Neural progenitor cell (in vitro differentiated cells): ENCODE measurements around the gene EFCAB10. TPM values are rescaled to one million over a fixed set of nuclear protein-coding genes. Genes with fewer than 3 reads are reported as not detected.

Source experiments
- DNase-seq: peaks from one replicate; pipeline ENCODE4 v3.0.0-alpha.2; 2016; ENCODE audit warnings: low spot score
- H2AFZ ChIP-seq: fragments of 200-600 bp; sonication (generic); replicated peaks from 2 replicates; pipeline ENCODE4 v1.6.1; 2016; ENCODE audit warnings: antibody characterized with exemption
- H3F3A ChIP-seq: fragments of 200-600 bp; sonication (generic); 2 replicates; pipeline ENCODE4 v1.6.1; 2016; ENCODE audit warnings: antibody characterized with exemption, low read depth
- H3K27ac ChIP-seq: fragments of 200-600 bp; sonication (generic); 2 replicates; pipeline ENCODE4 v1.5.1; 2016; ENCODE audit warnings: mild to moderate bottlenecking
- H3K27me3 ChIP-seq: fragments of 200-600 bp; sonication (generic); 2 replicates; pipeline ENCODE4 v1.6.1; 2016; ENCODE audit warnings: mild to moderate bottlenecking, moderate library complexity
- H3K36me3 ChIP-seq: fragments of 200-600 bp; sonication (generic); 2 replicates; pipeline ENCODE4 v1.5.1; 2016
- H3K4me1 ChIP-seq: fragments of 200-600 bp; sonication (generic); 2 replicates; pipeline ENCODE4 v1.6.1; 2016; ENCODE audit warnings: mixed run types
- H3K4me2 ChIP-seq: fragments of 200-600 bp; sonication (generic); 2 replicates; pipeline ENCODE4 v1.6.1; 2016
- H3K4me3 ChIP-seq: fragments of 200-600 bp; sonication (generic); 2 replicates; pipeline ENCODE4 v1.5.1; 2016
- H3K79me2 ChIP-seq: fragments of 200-600 bp; sonication (generic); 2 replicates; pipeline ENCODE4 v1.6.1; 2016; ENCODE audit warnings: low read depth
- H3K9ac ChIP-seq: fragments of 200-600 bp; sonication (generic); 2 replicates; pipeline ENCODE4 v1.6.1; 2016
- H3K9me3 ChIP-seq: fragments of 200-600 bp; sonication (generic); 2 replicates; pipeline ENCODE4 v1.5.1; 2016; ENCODE audit warnings: low read depth
- H4K20me1 ChIP-seq: fragments of 200-600 bp; sonication (generic); 2 replicates; pipeline ENCODE4 v1.6.1; 2016; ENCODE audit warnings: low read depth
- H3K27ac Mint-ChIP-seq: 3 replicates; pipeline ENCODE4 v1.8.0; 2021; ENCODE audit warnings: mixed read lengths
- H3K27me3 Mint-ChIP-seq: 2 replicates; pipeline ENCODE4 v1.8.0; 2022; ENCODE audit warnings: low read depth, mild to moderate bottlenecking, inconsistent platforms, moderate library complexity, mixed read lengths; ENCODE audit not compliant: insufficient read depth
- H3K36me3 Mint-ChIP-seq: 3 replicates; pipeline ENCODE4 v1.8.0; 2021; ENCODE audit warnings: mixed read lengths
- H3K4me1 Mint-ChIP-seq: 3 replicates; pipeline ENCODE4 v1.8.0; 2021; ENCODE audit warnings: mixed read lengths
- H3K4me3 Mint-ChIP-seq: 3 replicates; pipeline ENCODE4 v1.8.0; 2021; ENCODE audit warnings: mild to moderate bottlenecking, moderate library complexity, mixed read lengths
- H3K9me3 Mint-ChIP-seq: 3 replicates; pipeline ENCODE4 v1.8.0; 2020; ENCODE audit warnings: mixed read lengths
- CTCF ChIP-seq: fragments of 200-600 bp; sonication (generic); IDR thresholded peaks from 2 replicates; pipeline ENCODE4 v1.5.1; 2017; ENCODE audit warnings: antibody characterized with exemption, mild to moderate bottlenecking
- EZH2 ChIP-seq: fragments of 200-600 bp; sonication (generic); IDR thresholded peaks from 2 replicates; pipeline ENCODE4 v1.6.1; 2017; ENCODE audit warnings: antibody characterized with exemption, mild to moderate bottlenecking, moderate library complexity
- EZH2phosphoT487 ChIP-seq: fragments of 200-600 bp; sonication (generic); IDR thresholded peaks from 2 replicates; pipeline ENCODE4 v1.6.1; 2017; ENCODE audit warnings: antibody characterized with exemption
- total RNA-seq: library from RNA; depleted of rRNA; stranded (reverse); fragments of >200 nt; gene quantifications from 2 replicates; pipeline ENCODE4 v1.2.3, GENCODE V29; 2015; ENCODE audit warnings: low replicate concordance

Gene EFCAB10
- total RNA-seq, 1 donor from 2014 or later = 5.0 TPM

GRCh38 chr7:105612806-105613205, 31.5 kb upstream of the EFCAB10 start:
- H3K27ac ChIP-seq = no peak overlapping the region
- H3K27me3 Mint-ChIP-seq = peaks cover 5% of the 10 kb centered on the region

DNA sequence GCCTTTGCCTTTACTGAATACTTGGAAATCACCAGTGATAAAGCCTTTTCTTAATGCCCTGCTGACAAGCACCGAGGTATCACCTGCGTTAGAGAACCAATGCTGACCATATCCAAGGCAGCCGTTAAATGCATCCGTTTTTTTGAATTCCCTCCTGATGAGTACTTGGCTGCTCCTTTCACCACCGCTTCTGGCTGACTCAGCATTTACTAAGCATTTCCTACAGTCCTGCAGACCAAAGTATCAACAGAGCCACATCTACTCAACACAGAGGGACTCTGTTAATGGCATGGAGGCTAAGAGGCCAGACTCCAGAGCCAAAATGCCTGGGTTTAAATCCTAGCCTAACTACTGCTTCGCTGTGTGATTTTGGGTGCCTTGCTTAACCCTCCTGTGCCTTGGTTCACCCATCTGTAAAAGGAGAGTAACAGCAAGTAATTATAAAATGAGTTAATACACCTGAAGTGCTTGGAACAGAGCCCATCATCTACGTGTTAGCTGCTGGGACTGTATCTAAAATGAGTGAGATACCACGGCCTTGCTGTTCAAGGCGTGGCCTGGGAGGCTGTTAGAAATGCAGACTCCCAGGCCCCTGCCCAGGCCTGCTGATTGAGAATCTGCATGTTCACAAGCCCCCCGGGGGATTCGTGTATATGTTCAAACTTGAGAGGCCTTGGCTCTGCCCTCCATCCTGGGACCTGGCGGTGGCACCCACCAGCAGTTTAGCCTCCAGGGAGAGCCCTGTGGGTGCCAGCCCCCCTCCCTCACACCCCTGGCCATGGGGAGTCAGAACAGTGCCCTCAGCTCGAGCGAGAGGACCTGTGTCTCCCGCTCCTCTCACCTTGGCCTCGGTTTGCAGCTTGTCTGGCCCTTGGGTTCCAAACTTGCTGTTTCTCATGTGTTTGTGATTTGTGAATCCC, 30.8 kb upstream of the EFCAB10 start:
- Mint-ChIP-seq H3K4me1 (peaks cover 6% of the 10 kb centered on the region), H3K9me3 (no peaks in the 10 kb centered on the region), H3K4me3 (no peak overlapping the region), H3K27ac (no peak overlapping the region), H3K27me3 (peaks cover 5% of the 10 kb centered on the region), H3K36me3 (peaks cover 13% of the 10 kb centered on the region)
- TF ChIP-seq CTCF (no peak), EZH2 (no peak), EZH2phosphoT487 (no peak)
- Histone ChIP-seq H3K27ac (no peak overlapping the region), H4K20me1 (no peaks in the 10 kb centered on the region), H3K79me2 (no peaks in the 10 kb centered on the region), H2AFZ (no peak overlapping the region), H3K27me3 (no peaks in the 10 kb centered on the region), H3K4me2 (no peak overlapping the region), H3K36me3 (no peaks in the 10 kb centered on the region), H3K4me1 (peaks cover 4% of the 10 kb centered on the region), H3K9ac (no peak overlapping the region), H3K9me3 (no peaks in the 10 kb centered on the region), H3K4me3 (no peak overlapping the region), H3F3A (no peaks in the 10 kb centered on the region)
- DNase-seq = no peak

More at GRCh38 chr7:105612806-105613205, 31.5 kb upstream of the EFCAB10 start:
- Histone ChIP-seq H3K9ac (no peak overlapping the region), H3K4me2 (no peak overlapping the region), H3K4me1 (no peaks in the 10 kb centered on the region), H3K9me3 (no peaks in the 10 kb centered on the region), H3K27me3 (no peaks in the 10 kb centered on the region), H4K20me1 (no peaks in the 10 kb centered on the region), H2AFZ (no peak overlapping the region), H3K79me2 (no peaks in the 10 kb centered on the region), H3K4me3 (no peak overlapping the region), H3F3A (no peaks in the 10 kb centered on the region), H3K36me3 (no peaks in the 10 kb centered on the region)
- Mint-ChIP-seq H3K4me1 (peaks cover 3% of the 10 kb centered on the region), H3K9me3 (no peaks in the 10 kb centered on the region), H3K4me3 (no peak overlapping the region), H3K36me3 (peaks cover 11% of the 10 kb centered on the region), H3K27ac (no peak overlapping the region)
- no peak for DNase-seq
- no peak for TF ChIP-seq CTCF
- TF ChIP-seq EZH2phosphoT487 = no peak
- TF ChIP-seq EZH2 = no peak

- no peak overlapping the region for H3K27ac ChIP-seq
- H3K36me3 Mint-ChIP-seq = peaks cover 15% of the 10 kb centered on the region
Observed at GRCh38 chr7:105610165-105610930, 29.1 kb upstream of the EFCAB10 start.

More at GRCh38 chr7:105610165-105610930, 29.1 kb upstream of the EFCAB10 start:
- Histone ChIP-seq H3K4me1 (peaks cover 21% of the 10 kb centered on the region), H3K36me3 (no peaks in the 10 kb centered on the region), H3K9me3 (no peaks in the 10 kb centered on the region), H4K20me1 (no peaks in the 10 kb centered on the region), H3K79me2 (no peaks in the 10 kb centered on the region), H3K4me2 (no peak overlapping the region), H3K27me3 (no peaks in the 10 kb centered on the region), H3K9ac (no peak overlapping the region), H3F3A (no peaks in the 10 kb centered on the region), H2AFZ (no peak overlapping the region), H3K4me3 (no peak overlapping the region)
- DNase-seq = no peak
- Mint-ChIP-seq H3K9me3 (no peaks in the 10 kb centered on the region), H3K27me3 (peaks cover 5% of the 10 kb centered on the region), H3K4me1 (peaks cover 16% of the 10 kb centered on the region), H3K27ac (no peak overlapping the region), H3K4me3 (no peak overlapping the region)
- TF ChIP-seq EZH2phosphoT487 (no peak), EZH2 (no peak), CTCF (no peak)
